ENCODE measurements around the gene NDNF.

Gene NDNF

GRCh38 chr4:121070696-121071639, 1.4 kb downstream of the NDNF start:
- peak; percentile 88 for DNase-seq

- DNase-seq, result no peak
These were observed 2.1 kb downstream of the NDNF start for GRCh38 chr4:121070274-121070673.

DNA sequence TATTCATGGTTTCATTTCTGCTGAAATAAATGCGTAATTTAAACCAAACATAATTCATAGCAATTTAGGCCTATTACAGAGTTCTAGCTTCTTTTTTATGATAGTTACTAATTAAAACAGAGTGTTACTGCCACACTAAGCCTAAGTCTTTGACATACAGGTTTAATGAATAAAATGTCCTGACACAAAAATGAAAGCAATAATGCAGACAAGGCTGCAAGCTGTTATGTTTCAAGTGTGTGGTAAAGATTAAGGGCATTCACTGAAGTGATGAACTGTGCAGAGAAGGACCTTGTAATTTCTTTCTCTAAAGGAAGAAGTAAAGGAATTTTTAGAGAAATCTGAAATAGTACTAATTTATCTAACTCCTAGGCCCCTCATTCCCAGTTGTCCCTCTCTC, 2.9 kb downstream of the NDNF start:
- no peak for DNase-seq

- no peak for DNase-seq
These were observed 7.9 kb downstream of the NDNF start for GRCh38 chr4:121064482-121064881.

- DNase-seq, result no peak
These were observed 9.8 kb downstream of the NDNF start for GRCh38 chr4:121062521-121062920.

DNA sequence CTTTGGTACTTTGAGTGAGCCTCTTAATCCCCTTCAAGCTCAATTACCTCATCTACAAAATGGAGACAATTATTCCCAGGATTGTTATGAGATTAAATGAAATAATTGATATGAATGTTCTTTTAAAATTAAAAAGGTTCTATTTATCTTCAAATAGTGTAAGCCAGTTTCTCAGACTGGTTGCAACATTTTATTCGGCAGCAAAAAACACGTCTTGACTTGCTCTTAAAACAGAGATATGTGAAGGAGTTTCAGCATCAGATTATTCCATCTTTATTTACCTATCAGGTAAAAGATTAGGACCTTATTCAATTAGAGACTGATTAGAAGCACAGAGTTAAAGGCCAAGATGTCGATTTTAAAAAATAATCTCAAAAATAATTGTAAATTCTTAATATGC, 10.5 kb downstream of the NDNF start:
- DNase-seq, result no peak

DNA sequence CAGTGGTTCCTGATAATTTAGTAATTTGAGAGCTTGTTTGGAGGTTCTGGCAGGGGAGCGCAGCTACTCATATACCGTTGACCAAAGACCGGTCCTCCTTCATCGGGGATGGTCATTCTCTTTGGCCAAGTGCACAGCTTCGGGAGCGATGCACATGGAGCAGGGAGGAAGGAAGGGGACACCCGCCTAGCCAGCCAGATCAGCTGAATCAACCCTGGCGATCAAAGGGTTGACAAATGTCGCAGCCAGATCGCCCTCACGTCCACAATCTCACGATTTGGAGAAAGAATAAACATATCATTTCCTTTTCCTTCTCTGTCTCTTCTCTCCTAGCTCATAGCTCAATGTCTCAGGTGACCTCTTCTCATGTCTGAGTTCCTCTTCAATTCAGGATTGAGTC, 11.1 kb downstream of the NDNF start:
- DNase-seq, result no peak

DNA sequence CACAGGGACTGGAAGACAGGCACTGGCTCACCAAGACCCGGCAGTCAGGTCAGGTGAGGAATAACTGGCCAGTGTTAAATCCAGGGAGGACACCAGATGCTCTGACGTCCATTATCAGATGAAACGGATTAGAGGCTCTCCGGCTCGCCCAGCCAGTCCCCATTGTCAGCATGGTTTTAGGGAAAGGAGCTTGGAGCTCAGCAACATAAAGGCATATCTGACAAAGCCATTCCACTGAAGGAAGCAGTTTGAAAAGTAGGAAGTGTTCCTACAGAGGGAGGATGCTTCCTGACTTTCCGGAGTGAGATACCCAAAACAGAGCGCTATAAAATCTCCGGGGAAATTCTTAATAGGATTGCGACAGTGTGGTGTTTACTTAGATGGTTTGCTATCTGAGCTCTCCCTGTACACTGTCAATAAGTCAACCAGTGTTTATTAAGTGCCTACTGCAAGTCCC, 14.8 kb downstream of the NDNF start:
- no peak for DNase-seq

DNA sequence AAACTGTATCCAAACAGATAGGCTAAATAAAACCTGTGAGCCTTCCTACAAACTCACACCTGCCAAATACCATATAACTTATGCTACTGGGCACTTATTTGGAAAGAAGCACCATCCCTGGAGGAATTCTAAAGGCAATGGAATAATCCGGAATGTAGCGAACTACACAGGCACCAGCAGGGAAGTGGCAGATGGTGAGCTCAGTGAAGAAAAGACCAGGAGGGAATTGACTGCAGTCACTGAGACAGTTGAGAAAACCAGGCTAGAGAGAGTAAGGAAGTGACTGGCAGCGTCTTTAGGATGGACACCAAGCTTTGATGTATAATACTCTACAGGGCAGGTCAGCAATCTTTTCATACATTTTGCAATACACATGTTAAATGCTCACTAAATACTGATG, 16.3 kb downstream of the NDNF start:
- DNase-seq, result no peak

- DNase-seq, result no peak
These were observed 18.0 kb downstream of the NDNF start for GRCh38 chr4:121054373-121054772.

GRCh38 chr4:121053601-121054143, 18.7 kb downstream of the NDNF start:
- no peak for DNase-seq

- no peak for DNase-seq
These were observed 22.0 kb downstream of the NDNF start for GRCh38 chr4:121050300-121050699.

DNA sequence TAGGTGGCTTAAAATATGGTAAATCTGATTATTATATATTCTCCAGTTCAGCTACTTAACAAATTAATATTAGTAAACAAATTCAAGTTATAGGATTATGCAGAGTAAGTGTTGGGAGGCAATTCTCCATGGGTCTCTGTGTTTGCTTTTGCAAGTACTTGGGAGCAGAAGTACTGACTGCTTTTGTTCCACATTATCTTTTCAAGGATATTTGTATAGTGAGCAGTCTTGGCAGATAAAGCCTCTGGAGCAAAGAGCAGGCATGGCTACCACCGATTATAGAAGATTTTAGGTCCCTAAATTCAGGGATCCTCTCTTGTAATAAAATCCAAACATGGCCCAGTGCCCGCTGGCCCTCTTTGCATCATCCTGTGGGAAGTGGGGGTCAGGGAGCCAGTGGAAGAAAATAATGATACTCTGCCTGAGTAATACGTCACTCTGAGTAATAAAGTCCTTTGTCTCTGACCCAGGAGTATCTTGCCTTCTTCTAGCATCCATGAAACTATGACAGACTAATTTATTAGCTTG, 23.2 kb downstream of the NDNF start:
- no peak for DNase-seq

GRCh38 chr4:121048165-121048564, 24.2 kb downstream of the NDNF start:
- no peak for DNase-seq

- peak; percentile 80 for DNase-seq
These were observed 30.8 kb downstream of the NDNF start for GRCh38 chr4:121041307-121042090.

DNA sequence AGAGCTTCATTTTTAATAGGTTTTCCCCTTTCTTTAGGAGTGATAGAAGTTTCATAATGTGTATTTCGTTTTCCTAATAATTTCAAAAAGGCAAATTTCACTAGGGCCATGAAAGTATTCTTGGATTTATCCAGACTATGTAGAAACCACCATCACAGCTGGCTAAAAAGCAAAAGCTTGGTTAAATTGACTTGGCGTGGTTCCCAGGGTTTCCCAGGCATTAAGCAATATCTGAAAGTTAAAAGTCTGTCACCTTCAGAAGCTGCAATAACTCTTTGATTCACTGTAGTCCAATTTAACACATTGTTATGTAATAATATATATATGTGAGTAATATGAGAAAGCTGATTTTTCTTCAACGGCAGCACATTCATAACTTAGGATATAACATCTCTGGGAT, 38.3 kb downstream of the NDNF start:
- DNase-seq, result no peak

DNA sequence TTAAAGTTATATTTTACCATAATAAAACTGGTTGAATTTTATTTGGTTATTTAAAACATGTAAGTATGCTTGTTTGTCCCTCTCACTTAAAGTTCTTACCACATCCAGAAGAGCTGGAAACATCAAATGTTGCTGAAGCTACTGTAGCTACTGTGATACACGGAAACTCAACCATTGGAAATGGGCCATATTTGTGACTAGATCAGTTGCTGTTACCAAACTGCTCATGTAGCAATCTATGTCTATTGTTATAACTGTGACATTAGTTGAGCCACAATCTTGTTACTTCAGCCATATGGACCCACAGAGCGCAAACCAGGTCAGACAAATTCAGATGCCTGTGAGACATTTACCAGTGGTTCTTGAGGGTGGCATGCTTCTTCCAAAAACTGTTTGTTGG, 41.6 kb downstream of the NDNF start:
- DNase-seq, result no peak

DNA sequence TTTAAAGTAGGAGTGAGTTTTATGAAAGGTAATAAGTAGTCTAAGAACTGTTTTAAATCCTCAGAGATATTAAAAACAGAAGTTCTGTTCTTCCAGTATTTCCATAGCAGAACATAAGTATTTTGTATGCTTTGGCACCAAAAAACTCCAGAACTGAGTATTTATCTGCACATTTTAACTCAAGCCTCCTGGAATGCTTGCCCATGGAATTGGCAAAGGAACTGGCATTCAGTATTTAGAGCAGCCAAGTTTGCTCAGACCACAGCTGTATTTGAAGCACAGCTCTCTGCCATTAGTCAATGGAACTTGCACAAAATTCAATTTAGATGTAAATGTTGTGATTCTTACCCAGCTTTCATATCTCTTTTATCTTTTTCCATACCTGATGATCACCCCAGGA, 42.2 kb downstream of the NDNF start:
- DNase-seq, result no peak

- no peak for DNase-seq
These were observed 46.3 kb downstream of the NDNF start for GRCh38 chr4:121026034-121026433.

- DNase-seq, result no peak
These were observed 46.8 kb downstream of the NDNF start for GRCh38 chr4:121025540-121025939.

GRCh38 chr4:121018543-121018942, 53.8 kb downstream of the NDNF start:
- DNase-seq, result no peak

DNA sequence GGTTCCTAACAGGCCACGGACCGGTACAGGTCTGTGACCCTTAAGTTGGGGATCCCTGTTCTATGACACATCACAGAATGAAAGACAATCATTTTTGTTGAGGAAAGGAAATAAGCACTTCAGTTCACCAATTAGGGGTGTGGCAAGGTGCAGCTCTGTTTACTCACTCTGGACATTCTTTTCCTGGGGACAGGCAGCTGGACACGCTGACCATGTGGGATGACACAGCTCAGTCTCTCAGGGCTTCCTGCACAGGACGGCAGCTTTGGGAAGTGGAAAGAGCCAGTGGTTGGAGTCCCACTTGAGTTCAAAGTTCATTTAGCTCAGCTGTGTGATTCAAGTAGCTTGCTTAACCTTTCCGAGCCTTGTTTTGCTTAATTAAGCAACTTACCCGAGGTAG, 55.7 kb downstream of the NDNF start:
- no peak for DNase-seq

- no peak for DNase-seq
These were observed 56.9 kb downstream of the NDNF start for GRCh38 chr4:121015421-121015820.

Measured in islet precursor cell (in vitro differentiated cells).